C4-2B (cell line): ENCODE measurements around the gene MRPL55.

Source experiments
- H3K27ac ChIP-seq: fragments of 450-650 bp; 2 replicates; pipeline ENCODE4 v1.5.1; 2017
- ZFX ChIP-seq: fragments of 450-650 bp; IDR thresholded peaks from 2 replicates; pipeline ENCODE4 v1.6.1; 2017
- TF ChIP-seq, protein P1 (sequence below): fragments of 450-650 bp; conservative IDR thresholded peaks from 2 replicates; pipeline ENCODE4 v1.5.1; 2017; ENCODE audit warnings: mild to moderate bottlenecking

The MRPL55 gene

DNA sequence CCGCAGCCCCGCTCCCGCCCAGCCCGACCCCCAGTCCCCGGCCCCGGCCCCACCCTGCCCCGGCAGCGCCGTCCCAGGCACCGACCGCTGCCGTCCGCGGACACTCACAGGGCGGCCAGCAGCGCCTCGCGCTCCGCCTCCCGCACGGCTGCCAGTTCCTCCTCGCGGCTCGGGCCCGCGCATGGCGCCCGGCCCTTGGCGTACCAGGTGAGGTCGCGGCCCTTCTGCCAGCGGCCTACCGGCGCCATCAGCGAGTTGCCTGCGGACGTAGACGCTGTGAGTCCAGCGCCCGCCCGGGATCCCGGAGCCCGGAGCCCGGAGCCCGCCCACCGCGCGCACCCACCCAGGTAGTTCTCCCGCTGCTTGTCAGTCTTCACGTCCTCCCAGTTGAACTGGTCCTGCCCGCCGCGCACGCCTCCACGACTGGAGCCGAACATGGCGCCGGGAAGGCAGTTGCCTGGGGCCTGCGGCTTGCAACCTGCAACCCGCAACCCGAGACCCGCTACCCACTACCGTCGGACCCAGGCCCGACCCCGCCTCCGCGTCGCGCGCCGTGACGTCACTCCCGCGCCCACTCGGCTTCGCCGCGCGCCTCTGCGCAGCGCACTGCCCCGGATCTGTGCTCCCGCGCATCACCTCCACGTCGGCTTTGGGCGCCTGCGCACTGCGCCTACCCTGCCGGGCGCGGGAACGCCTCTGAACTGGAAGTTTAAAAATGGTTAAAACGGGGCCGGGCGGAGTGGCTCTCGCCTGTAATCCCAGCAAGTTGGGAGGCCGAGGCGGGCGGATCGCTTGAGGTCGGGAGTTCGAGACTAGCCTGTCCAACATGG, 6.1 kb downstream of the MRPL55 start, which contains the start of gene C1orf35:
Gene C1orf35, minus strand, starts transcription at position 535 of the 830 bp plus-strand sequence. Its CDS starts 98 bp downstream, at position 437.
- TF ChIP-seq, protein P1, sequence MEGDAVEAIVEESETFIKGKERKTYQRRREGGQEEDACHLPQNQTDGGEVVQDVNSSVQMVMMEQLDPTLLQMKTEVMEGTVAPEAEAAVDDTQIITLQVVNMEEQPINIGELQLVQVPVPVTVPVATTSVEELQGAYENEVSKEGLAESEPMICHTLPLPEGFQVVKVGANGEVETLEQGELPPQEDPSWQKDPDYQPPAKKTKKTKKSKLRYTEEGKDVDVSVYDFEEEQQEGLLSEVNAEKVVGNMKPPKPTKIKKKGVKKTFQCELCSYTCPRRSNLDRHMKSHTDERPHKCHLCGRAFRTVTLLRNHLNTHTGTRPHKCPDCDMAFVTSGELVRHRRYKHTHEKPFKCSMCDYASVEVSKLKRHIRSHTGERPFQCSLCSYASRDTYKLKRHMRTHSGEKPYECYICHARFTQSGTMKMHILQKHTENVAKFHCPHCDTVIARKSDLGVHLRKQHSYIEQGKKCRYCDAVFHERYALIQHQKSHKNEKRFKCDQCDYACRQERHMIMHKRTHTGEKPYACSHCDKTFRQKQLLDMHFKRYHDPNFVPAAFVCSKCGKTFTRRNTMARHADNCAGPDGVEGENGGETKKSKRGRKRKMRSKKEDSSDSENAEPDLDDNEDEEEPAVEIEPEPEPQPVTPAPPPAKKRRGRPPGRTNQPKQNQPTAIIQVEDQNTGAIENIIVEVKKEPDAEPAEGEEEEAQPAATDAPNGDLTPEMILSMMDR, result no peak
- peak; percentile 94; the same call in 1 of the 2 replicates for TF ChIP-seq ZFX
- peak within 1 kb of the TSS; percentile 91 for H3K27ac ChIP-seq

DNA sequence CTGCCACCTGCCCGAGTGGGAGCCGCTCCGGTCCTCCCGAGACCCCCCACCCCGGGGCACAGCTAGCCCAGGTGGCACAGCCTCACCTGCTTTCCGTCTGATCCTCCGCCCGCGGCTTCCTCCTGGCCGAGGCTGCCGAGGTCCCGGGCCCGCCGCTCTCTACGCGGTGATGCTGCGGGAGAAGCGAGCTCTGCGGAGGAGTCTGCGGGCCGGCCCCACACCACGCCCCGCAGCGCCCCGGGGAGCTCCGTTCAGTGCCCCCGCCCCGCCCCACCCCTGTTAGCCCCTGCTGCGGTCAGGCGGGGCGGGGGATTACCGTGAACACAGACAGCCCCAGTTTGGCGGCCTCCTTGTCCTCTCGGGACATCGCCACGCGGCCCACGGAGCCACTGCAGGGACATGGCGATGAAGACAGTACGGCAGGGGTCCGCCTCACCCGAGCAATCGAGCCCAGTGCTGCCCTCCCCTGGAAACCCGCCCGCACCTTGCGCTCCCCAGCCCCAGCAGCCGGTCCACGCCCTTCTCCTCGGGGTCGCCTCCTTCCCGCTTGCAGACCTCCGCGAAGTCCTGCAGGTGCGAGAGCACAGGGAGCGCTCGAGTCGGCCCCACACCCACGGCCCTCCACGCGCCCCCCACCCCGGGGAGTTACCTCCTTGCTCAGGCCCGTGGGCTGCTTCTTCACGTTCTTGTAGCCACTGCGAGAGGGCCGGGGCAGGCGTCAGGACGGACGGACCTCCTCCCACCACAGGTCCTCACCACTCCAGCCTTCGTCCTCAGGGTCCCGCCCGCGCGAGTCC, 6.9 kb downstream of the MRPL55 start:
- TF ChIP-seq, protein P1, result no peak
- no peak for TF ChIP-seq ZFX

DNA sequence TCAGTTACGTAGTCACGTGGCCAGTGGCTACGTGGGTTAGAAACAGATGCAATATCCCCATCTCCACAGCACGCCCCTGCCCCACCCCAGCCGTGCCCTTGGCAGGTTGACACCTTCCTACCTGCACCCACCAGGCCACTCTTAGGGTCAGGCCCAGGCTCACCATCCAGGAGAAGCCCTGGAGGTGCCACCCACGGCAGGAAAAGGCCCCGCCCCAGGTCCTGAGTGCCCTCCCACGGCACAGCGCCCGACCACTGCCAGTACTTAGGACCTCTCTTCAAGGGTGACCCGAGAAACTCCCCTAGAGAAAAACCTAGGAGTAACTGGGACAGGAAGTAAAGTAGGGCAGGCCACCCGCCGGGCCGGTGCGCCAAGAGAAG, 7.5 kb downstream of the MRPL55 start:
- TF ChIP-seq, protein P1, result no peak
- no peak for TF ChIP-seq ZFX
- H3K27ac ChIP-seq, result peak overlapping the region; percentile 91

More for the DNA sequence above, 6.9 kb downstream of the MRPL55 start:
- H3K27ac ChIP-seq, result peak overlapping the region; percentile 91

DNA sequence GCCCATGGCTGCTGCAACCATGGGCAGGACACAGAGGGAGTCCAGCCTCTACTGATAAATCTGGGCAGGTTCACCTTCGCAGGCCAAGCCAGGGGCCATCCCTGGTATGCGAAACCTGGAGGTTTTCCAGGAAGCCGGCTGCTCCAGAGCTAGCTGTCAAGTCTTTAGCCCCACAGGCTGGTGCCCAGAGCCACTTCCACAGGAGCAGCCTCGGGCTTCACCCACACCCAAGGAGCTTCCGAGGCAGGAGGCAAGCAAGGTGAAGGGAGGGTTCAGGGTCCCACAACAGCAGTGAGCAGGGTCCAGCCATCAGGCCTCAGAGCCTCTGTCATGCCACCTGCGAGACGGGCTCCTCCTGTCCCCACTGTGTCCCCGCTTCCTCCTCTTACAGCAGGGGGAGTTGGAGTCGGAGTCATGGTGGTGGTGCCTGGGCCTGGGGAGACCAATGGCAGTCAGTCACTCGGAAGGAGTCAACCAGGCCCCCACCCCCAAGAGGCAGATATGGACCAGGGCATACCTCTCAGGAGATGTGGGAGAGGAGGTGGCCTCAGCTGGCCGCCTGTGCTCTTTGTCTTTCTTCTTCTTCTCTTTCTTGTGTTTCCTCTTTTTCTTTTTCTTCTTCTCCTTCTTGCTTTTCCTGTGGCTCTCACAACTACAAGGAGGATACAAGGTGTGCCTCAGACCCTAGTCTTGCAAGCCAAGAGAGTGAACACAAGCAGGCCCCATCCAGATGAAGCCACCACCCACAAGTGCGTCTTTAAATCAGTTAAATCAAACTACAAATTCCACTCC, 8.1 kb downstream of the MRPL55 start:
- H3K27ac ChIP-seq, result peak overlapping the region; percentile 91
- TF ChIP-seq ZFX, result no peak
- TF ChIP-seq, protein P1, result no peak

DNA sequence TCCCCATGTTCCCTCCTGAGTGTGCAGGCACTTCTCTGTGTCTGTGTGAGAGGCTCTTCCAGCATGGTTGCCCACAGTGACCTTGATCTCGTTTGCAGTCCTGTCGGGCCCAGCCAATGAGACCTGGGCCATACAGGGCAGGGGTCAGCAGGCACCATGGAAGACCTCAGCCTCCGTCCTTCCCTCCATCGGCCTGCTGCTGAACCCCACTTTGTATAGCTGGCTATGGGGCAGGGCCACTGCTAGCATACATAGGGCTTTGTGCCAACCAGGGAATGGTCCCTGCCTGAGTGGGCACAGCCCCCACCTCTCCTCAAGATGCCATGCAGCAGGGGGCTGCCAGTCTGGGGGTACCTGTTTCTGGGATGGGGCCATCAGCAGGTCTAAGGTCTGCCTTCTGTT, 9.8 kb downstream of the MRPL55 start:
- no peak overlapping the region for H3K27ac ChIP-seq
- TF ChIP-seq, protein P1, result no peak
- no peak for TF ChIP-seq ZFX

DNA sequence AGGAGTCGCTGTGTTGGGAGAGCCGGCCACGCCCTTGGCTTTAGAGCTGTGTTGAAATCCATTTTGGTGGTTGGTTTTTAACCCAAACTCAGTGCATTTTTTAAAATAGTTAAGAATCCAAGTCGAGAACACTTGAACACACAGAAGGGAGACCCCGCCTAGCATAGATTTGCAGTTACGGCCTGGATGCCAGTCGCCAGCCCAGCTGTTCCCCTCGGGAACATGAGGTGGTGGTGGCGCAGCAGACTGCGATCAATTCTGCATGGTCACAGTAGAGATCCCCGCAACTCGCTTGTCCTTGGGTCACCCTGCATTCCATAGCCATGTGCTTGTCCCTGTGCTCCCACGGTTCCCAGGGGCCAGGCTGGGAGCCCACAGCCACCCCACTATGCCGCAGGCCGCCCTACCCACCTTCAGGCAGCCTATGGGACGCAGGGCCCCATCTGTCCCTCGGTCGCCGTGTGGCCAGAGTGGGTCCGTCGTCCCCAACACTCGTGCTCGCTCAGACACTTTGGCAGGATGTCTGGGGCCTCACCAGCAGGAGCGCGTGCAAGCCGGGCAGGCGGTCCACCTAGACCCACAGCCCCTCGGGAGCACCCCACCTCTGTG, 10.7 kb downstream of the MRPL55 start:
- no peak for TF ChIP-seq ZFX
- TF ChIP-seq, protein P1, result no peak
- H3K27ac ChIP-seq, result no peak overlapping the region
